Gastroesophageal sphincter (tissue), 4 donors: ENCODE data around the gene ELAC2. TPM values are rescaled to one million over a fixed set of nuclear protein-coding genes. Genes with fewer than 3 reads are reported as not detected.
A peak's percentile ranks its signal among the peaks of the same experiment; 100 is the strongest.

Experiments
- ATAC-seq: fragments of 150-250 bp; one replicate; pipeline ENCODE4 v1.9.1; 2016; ENCODE audit warnings: mild to moderate bottlenecking, moderate library complexity
- H3K27ac ChIP-seq, 4 donors: fragments of 200-600 bp; sonication (generic) in 3 of 4; 1 replicate in 3 of 4; 2 replicates in 1 of 4; pipeline ENCODE4 v1.5.1; 2016 to 2019
- H3K27me3 ChIP-seq: fragments of 200-600 bp; sonication (generic); one replicate; pipeline ENCODE4 v1.5.1; 2019
- H3K36me3 ChIP-seq, 2 donors: fragments of 200-600 bp; sonication (generic); one replicate each; pipeline ENCODE4 v1.5.1; 2019; ENCODE audit warnings: control low read depth in 1 of 2
- H3K4me1 ChIP-seq, 3 donors: fragments of 200-600 bp; sonication (generic); 1 replicate in 2 of 3; 2 replicates in 1 of 3; pipeline ENCODE4 v1.5.1; 2016 to 2019; ENCODE audit warnings: control low read depth in 2 of 3
- H3K4me3 ChIP-seq, 2 donors: fragments of 200-600 bp; sonication (generic); one replicate each; pipeline ENCODE4 v1.5.1; 2019; ENCODE audit warnings: mild to moderate bottlenecking in 1 of 2, moderate library complexity in 1 of 2
- H3K9me3 ChIP-seq, 3 donors: fragments of 200-600 bp; sonication (generic); one replicate each; pipeline ENCODE4 v1.5.1; 2017 to 2019; ENCODE audit warnings: control low read depth in 2 of 3
- EP300 ChIP-seq: sonication (generic); formaldehyde crosslinking; IDR thresholded peaks from one replicate; pipeline ENCODE4 v1.6.1; 2017; ENCODE audit warnings: antibody characterized with exemption, mild to moderate bottlenecking
- POLR2A ChIP-seq, 2 donors: fragments of 450-650 bp; IDR thresholded peaks; one replicate each; pipeline ENCODE4 v1.6.1; 2017; ENCODE audit warnings: antibody characterized with exemption in 2 of 2, mild to moderate bottlenecking in 2 of 2, moderate library complexity in 1 of 2
- POLR2AphosphoS5 ChIP-seq: sonication (generic); formaldehyde crosslinking; IDR thresholded peaks from one replicate; pipeline ENCODE4 v1.6.1; 2017; ENCODE audit warnings: antibody characterized with exemption
- WGBS, 2 donors: methylation state at CpG; one replicate each; pipeline ENCODE4 v1.1.5; 2018; ENCODE audit warnings: low coverage in 1 of 2; 5-methylcytosine and 5-hydroxymethylcytosine counted together
- total RNA-seq, 4 donors: library from RNA; depleted of rRNA; stranded (reverse); fragments of >200 nt; gene quantifications; one replicate each; pipeline ENCODE4 v1.1.0, GENCODE V29; 2016
- TF ChIP-seq, protein P1 (sequence below), 4 experiments: fragments of 200-600 bp in 2 of 4; fragments of 450-650 bp in 2 of 4; sonication (generic) in 1 of 4; IDR thresholded peaks; one replicate each; pipeline ENCODE4 v1.5.1; 2017 to 2019; ENCODE audit warnings: antibody characterized with exemption in 4 of 4, mild to moderate bottlenecking in 2 of 4, moderate library complexity in 2 of 4

The ELAC2 gene
- total RNA-seq, 4 donors from 2014 or later, result 54.9 to 97.1 (median 72.2) TPM

DNA sequence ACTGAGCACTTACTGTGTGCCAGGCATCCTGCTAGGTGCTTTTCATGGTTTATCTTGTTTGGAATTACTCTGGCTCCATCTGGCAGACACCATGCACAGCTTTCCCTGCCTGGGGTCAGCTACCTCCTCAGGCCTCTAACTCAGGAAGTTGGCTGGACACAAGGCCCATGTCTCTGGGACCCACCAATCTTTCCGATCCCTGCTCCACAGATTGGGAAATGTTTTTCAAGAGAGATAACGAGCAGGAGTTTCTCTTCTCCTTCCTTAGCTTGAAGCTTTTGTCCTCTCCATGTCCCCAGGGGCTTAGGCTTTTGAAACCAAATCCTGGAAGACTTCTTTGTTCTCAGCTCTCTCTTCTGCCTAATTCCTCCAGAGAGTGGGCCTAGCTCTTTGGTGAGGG, 11.5 kb upstream of the ELAC2 start:
- ATAC-seq, result no peak
- Histone ChIP-seq H3K4me1 (peaks cover 0 to 5% (median 0%) of the 10 kb centered on the region in 3 donors), H3K27ac (no peak overlapping the region), H3K9me3 (no peaks in the 10 kb centered on the region), H3K36me3 (no peaks in the 10 kb centered on the region), H3K27me3 (peaks cover 7% of the 10 kb centered on the region), H3K4me3 (no peak overlapping the region)
- 80 to 91% methylated on average over 2 of the region's 2 CpGs for WGBS, 2 donors
- TF ChIP-seq POLR2A (IDR thresholded peaks at IDR 0.05), result no peak
- no peak for TF ChIP-seq EP300
- no peak for TF ChIP-seq POLR2AphosphoS5
- TF ChIP-seq, protein P1, sequence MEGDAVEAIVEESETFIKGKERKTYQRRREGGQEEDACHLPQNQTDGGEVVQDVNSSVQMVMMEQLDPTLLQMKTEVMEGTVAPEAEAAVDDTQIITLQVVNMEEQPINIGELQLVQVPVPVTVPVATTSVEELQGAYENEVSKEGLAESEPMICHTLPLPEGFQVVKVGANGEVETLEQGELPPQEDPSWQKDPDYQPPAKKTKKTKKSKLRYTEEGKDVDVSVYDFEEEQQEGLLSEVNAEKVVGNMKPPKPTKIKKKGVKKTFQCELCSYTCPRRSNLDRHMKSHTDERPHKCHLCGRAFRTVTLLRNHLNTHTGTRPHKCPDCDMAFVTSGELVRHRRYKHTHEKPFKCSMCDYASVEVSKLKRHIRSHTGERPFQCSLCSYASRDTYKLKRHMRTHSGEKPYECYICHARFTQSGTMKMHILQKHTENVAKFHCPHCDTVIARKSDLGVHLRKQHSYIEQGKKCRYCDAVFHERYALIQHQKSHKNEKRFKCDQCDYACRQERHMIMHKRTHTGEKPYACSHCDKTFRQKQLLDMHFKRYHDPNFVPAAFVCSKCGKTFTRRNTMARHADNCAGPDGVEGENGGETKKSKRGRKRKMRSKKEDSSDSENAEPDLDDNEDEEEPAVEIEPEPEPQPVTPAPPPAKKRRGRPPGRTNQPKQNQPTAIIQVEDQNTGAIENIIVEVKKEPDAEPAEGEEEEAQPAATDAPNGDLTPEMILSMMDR (IDR thresholded peaks at IDR 0.05), result no peak

DNA sequence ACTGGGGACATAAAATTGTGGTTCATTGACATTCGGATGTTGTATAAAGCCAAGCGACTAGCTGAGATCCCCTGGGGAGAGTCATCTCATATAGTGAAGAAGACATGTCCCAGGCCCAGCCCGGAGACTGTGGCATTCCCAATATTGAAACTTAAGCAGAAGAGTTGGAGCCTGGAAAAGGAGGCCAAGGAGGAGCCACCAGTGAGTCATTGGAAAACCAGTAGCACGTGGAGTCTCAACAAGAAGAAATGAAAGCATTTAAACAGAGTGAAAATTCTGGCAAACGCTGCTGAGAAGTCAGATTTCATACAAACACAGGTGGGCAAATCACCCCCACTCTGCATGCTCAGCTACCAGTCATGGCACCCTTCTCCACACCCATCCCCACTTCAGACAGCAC, 9.4 kb upstream of the ELAC2 start:
- Histone ChIP-seq H3K4me1 (peaks cover 0 to 8% (median 0%) of the 10 kb centered on the region in 3 donors), H3K4me3 (no peak overlapping the region), H3K9me3 (no peaks in the 10 kb centered on the region), H3K27me3 (peaks cover 7% of the 10 kb centered on the region), H3K27ac (no peak overlapping the region), H3K36me3 (no peaks in the 10 kb centered on the region)
- TF ChIP-seq POLR2A (IDR thresholded peaks at IDR 0.05) (no peak), POLR2AphosphoS5 (no peak), EP300 (no peak)
- TF ChIP-seq, protein P1 (IDR thresholded peaks at IDR 0.05), result no peak
- WGBS, 2 donors, result 70 to 100% methylated on average over 1 to 4 of the region's 5 CpGs
- no peak for ATAC-seq

DNA sequence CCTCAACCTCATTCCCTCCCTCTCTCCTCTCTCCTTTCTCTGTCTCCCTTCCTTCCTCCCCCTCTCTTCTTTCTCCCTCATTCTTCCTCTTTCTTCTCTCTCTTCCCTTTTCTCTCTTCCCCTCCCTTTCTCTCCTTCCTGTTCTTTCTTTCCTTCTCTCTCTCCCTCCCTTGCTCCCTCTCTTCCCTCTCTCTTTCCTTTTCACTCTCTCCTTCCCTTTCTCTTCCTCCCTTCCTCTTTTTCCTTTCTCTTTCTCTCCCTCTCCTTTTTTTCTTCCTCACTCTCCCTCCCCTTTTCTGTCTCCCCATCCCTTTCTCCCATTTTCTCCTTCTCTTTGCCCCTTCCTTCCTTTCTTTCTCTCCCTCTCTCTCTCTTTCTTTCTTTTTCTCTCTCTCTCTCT, 7.9 kb upstream of the ELAC2 start:
- Histone ChIP-seq H3K4me3 (no peak overlapping the region), H3K9me3 (no peaks in the 10 kb centered on the region), H3K4me1 (peaks cover 0 to 8% (median 0%) of the 10 kb centered on the region in 3 donors), H3K27me3 (peaks cover 7% of the 10 kb centered on the region), H3K27ac (no peak overlapping the region), H3K36me3 (no peaks in the 10 kb centered on the region)
- no peak for ATAC-seq
- TF ChIP-seq, protein P1 (IDR thresholded peaks at IDR 0.05), result no peak
- TF ChIP-seq EP300, result no peak
- no peak for TF ChIP-seq POLR2AphosphoS5
- no peak for TF ChIP-seq POLR2A (IDR thresholded peaks at IDR 0.05)

DNA sequence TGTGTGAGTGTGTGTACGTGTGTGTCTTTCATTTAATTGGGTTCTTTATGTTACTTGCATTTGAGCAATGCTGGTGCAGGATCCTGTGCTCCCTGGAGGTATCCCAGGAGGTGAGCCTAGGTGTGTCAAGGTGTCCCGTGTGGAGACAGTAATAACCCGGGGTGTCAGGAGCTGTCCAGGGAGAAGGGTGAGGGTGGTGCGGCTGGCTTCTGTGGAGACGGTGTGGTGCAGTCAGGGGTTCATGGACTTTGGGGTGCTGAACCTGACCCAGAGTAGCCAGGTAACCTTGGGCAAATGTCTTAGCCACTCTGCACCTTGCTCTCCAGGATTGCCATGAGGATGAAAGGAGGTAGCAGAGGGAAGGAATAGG, 7.4 kb upstream of the ELAC2 start:
- no peak for ATAC-seq
- 20 to 71% methylated on average over 1 to 4 of the region's 5 CpGs for WGBS, 2 donors
- TF ChIP-seq, protein P1 (IDR thresholded peaks at IDR 0.05), result no peak
- TF ChIP-seq POLR2A (IDR thresholded peaks at IDR 0.05) (no peak), EP300 (no peak), POLR2AphosphoS5 (no peak)

DNA sequence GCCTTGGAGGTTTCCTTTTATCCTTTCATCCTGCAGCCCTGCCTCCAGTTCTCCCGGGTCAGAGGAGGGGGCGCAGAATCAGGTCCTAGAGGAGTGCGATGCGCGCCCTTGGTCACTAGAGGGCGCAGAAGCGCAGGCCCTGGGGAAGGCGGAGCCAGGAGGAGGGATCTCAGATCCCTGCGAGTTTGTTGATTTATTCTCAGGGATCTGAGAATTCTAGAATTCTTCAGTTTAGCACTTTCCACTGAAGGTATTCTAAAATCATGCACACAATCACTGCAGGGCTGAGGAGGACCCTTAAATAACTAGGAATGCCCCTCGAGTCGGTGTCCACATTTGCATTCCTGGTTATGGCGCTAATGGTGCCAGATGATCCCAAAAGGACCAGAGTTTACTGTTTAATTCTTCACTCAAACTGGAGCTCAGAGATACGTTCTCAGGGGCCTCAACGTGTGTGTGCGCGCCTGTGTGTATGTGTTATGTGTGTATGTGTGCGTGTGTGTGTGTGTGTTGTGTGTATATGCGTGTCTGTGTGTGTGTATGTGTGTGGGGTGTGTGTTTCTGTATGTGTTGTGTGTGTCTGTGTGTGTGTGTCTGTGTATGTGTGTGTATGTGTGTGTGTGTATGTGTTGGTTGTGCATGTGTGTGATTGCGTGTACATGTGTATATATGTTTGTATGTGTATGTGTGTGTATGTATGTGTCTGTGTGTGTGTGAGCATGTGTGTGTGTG, 6.9 kb upstream of the ELAC2 start:
- peaks cover 0 to 8% (median 0%) of the 10 kb centered on the region in 3 donors for H3K4me1 ChIP-seq
- WGBS, 2 donors, result 16 to 48% methylated on average over 3 to 5 of the region's 19 CpGs
- peak overlapping the region in 1 of 2 donors; percentile 20 for H3K4me3 ChIP-seq
- no peaks in the 10 kb centered on the region for H3K9me3 ChIP-seq
- TF ChIP-seq EP300 (no peak), POLR2AphosphoS5 (no peak)
- TF ChIP-seq, protein P1 (IDR thresholded peaks at IDR 0.05), result peak; percentile 61 to 94 (median 83)
- H3K27ac ChIP-seq, result no peak overlapping the region
- H3K36me3 ChIP-seq, result no peaks in the 10 kb centered on the region
- peak; percentile 74 for ATAC-seq
- peaks cover 7% of the 10 kb centered on the region for H3K27me3 ChIP-seq

More for the DNA sequence above, 7.4 kb upstream of the ELAC2 start:
- H3K36me3 ChIP-seq, result no peaks in the 10 kb centered on the region
- no peak overlapping the region for H3K4me3 ChIP-seq
- peaks cover 0 to 8% (median 0%) of the 10 kb centered on the region in 3 donors for H3K4me1 ChIP-seq
- no peak overlapping the region for H3K27ac ChIP-seq
- H3K27me3 ChIP-seq, result peaks cover 7% of the 10 kb centered on the region
- no peaks in the 10 kb centered on the region for H3K9me3 ChIP-seq
